ENCODE data around the gene TADA2B. TPM values are rescaled to one million over a fixed set of nuclear protein-coding genes. Genes with fewer than 3 reads are reported as not detected.

TADA2B gene
- total RNA-seq, 1 donor from 2014 or later, result 26.9 TPM

DNA sequence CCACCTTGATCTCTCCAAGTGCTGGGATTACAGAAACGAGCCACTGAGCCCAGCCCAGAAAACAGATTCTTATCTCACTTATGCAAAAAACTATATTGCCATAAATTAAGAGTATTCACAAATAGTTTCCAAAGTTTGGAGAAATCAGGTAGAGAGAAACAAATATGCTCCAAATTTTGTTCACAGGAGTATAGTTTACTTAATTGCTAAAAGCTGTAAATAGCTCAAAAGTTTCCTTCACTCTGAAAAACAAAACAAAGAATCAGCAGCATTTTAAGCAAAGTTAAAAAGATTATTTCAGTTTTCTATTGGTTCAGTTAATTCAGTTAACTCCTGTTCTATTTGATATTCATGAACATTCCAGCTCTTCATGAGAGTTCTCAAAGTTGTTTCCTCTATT lies 43.2 kb downstream of the TADA2B start:
- no peaks in the 10 kb centered on the region for H3K36me3 ChIP-seq (ENCODE audit: control insufficient read depth, insufficient read depth, low read length)
- TF ChIP-seq, protein P1, sequence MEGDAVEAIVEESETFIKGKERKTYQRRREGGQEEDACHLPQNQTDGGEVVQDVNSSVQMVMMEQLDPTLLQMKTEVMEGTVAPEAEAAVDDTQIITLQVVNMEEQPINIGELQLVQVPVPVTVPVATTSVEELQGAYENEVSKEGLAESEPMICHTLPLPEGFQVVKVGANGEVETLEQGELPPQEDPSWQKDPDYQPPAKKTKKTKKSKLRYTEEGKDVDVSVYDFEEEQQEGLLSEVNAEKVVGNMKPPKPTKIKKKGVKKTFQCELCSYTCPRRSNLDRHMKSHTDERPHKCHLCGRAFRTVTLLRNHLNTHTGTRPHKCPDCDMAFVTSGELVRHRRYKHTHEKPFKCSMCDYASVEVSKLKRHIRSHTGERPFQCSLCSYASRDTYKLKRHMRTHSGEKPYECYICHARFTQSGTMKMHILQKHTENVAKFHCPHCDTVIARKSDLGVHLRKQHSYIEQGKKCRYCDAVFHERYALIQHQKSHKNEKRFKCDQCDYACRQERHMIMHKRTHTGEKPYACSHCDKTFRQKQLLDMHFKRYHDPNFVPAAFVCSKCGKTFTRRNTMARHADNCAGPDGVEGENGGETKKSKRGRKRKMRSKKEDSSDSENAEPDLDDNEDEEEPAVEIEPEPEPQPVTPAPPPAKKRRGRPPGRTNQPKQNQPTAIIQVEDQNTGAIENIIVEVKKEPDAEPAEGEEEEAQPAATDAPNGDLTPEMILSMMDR (IDR thresholded peaks at IDR 0.05; ENCODE audit: insufficient read depth, low read length, poor library complexity, severe bottlenecking), result no peak
- H3K4me3 ChIP-seq (ENCODE audit: low read depth, low read length), result no peak overlapping the region
- peaks cover 20% of the 10 kb centered on the region for H3K27me3 ChIP-seq (ENCODE audit: control insufficient read depth, insufficient read depth, low read length)
- no peak for DNase-seq (ENCODE audit: low read depth)

- no peak overlapping the region for H3K4me3 ChIP-seq (ENCODE audit: low read depth, low read length)
- TF ChIP-seq, protein P1 (IDR thresholded peaks at IDR 0.05; ENCODE audit: insufficient read depth, low read length, poor library complexity, severe bottlenecking), result no peak
- no peaks in the 10 kb centered on the region for H3K36me3 ChIP-seq (ENCODE audit: control insufficient read depth, insufficient read depth, low read length)
- H3K27me3 ChIP-seq (ENCODE audit: control insufficient read depth, insufficient read depth, low read length), result peaks cover 17% of the 10 kb centered on the region
- no peak for DNase-seq (ENCODE audit: low read depth)
Observed at GRCh38 chr4:7087036-7087435, 43.9 kb downstream of the TADA2B start.

DNA sequence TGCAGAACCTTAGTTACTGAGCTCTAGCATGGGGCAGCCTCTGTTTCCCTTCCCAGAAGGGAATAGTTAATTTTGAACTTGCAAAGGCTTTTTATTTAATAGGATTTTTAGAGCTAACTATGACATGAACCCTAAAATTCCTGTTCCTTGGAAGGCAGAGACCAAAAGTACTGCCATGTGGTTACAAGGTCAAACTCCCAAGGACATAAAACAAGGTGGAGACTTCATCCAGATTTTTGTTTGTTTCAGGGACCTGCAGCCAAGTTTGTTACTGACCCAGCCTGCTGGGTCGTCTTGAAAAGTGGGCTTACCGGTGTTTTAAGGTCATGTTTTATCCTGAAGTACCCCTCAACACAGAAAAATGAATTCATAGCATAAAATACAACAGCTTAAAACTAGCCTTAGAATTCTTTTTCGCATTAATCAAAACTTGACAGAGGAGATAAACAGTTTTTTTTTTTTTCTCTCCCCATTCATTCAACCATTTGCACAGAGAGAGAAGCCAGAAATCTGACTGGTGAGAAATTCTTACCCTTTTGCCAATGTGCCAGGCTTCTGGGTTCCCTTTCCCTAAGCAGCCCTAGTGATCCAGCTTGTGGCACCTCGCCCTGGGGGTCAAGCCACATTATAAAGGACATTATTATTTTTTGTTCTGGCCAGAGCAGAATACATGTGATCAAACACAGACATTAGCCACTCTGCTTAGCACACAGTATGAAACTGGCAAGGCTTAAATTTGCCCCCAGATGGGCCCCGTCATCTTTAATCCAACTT lies 46.2 kb downstream of the TADA2B start:
- DNase-seq (ENCODE audit: low read depth), result no peak
- Histone ChIP-seq H3K36me3 (ENCODE audit: control insufficient read depth, insufficient read depth, low read length) (no peaks in the 10 kb centered on the region), H3K27me3 (ENCODE audit: control insufficient read depth, insufficient read depth, low read length) (peaks cover 6% of the 10 kb centered on the region), H3K4me3 (ENCODE audit: low read depth, low read length) (no peak overlapping the region)
- TF ChIP-seq, protein P1 (IDR thresholded peaks at IDR 0.05; ENCODE audit: insufficient read depth, low read length, poor library complexity, severe bottlenecking), result no peak

DNA sequence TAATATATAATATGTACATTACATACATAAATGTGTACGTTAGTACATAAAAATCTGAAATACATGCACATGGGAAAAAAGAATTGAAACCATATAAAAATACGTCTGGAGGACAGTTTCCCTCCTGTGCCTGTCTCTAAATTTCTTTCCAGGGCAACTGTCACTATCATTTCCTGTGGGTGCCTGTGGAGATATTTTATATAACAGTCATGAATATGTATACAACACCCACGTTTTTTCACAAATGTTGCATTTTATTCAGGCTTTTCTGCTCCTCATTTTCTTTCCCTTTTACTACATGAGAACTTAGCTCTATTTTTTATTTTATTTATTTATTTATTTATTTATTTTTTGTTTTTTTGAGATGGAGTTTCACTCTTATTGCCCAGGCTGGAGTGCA lies 48.9 kb downstream of the TADA2B start:
- TF ChIP-seq, protein P1 (IDR thresholded peaks at IDR 0.05; ENCODE audit: insufficient read depth, low read length, poor library complexity, severe bottlenecking), result no peak
- no peak for DNase-seq (ENCODE audit: low read depth)

GRCh38 chr4:7094916-7095315 lies 51.7 kb downstream of the TADA2B start:
- H3K36me3 ChIP-seq (ENCODE audit: control insufficient read depth, insufficient read depth, low read length), result no peaks in the 10 kb centered on the region
- peaks cover 3% of the 10 kb centered on the region for H3K27me3 ChIP-seq (ENCODE audit: control insufficient read depth, insufficient read depth, low read length)
- DNase-seq (ENCODE audit: low read depth), result no peak
- TF ChIP-seq, protein P1 (IDR thresholded peaks at IDR 0.05; ENCODE audit: insufficient read depth, low read length, poor library complexity, severe bottlenecking), result no peak
- no peak overlapping the region for H3K4me3 ChIP-seq (ENCODE audit: low read depth, low read length)

More for the DNA sequence above, 48.9 kb downstream of the TADA2B start:
- Histone ChIP-seq H3K36me3 (ENCODE audit: control insufficient read depth, insufficient read depth, low read length) (no peaks in the 10 kb centered on the region), H3K4me3 (ENCODE audit: low read depth, low read length) (no peak overlapping the region), H3K27me3 (ENCODE audit: control insufficient read depth, insufficient read depth, low read length) (peaks cover 5% of the 10 kb centered on the region)

All from kidney epithelial cell (primary cell).